ENCODE results near the gene WFIKKN2. TPM values are rescaled to one million over a fixed set of nuclear protein-coding genes. Genes with fewer than 3 reads are reported as not detected.

Gene WFIKKN2
- total and polyA plus RNA-seq, 10 of the 15 experiments (the other 5 are each of a cell fraction or from before 2014, with no cell fraction given): 0.06 TPM; not detected in 9

DNA sequence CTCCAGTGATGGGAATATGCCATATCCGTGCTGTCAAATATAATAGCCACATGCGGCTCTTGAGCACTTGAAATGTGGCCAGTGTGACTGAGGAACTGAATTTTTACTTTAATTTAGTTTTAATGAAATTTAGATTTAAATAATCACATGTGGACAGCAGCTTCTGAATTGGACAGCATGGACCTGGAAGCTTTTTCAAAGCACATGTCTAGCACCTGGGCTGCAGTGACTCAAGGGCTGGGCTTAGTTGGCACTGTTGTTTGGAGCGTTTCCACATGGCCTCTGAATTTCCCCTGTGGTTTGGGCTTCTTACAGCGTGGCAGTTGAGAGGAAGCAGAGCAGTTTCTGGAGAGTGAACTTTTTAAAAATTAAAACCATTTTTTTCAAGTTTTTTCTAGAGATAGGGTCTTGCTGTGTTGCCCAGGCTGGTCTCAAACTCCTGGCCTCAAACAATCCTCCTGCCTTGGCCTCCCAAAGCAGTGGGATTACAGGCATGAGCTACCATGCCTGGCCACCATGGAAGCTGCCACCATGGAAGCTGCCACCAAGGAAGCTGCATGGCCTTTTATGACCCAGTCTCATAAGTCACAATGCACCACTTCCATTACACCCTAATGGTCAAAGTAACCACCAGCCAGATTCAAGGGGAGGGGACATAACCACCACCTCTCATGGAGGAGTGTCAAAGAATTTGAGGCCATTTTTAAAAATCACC lies 37.5 kb downstream of the WFIKKN2 start:
- BruUV-seq (replicated peaks): no TSS peak
- FAIRE-seq: no peak

DNA sequence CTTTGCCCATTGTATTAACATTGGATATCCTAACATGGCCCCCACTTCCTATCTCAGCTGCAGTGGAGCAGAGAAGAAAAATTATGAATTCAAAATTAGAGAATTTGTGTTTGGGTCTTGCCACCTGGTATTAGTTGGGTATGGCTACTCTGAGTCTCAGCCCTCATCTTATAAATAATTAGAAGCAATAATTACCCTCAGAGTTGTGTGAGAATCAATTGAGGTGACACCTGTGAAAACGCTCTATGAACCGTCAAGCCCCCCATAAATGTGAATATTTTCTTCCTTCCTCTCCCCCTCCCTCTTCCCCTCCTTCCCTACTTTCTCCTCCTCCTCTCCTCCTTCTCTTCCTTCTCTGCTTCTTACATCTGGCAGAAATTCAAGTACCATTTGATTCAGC lies 39.7 kb downstream of the WFIKKN2 start:
- POLR2A ChIA-PET: interaction anchor here (0.6 kb wide), 1 partner anchor 171 kb away, joined by 10 read pairs; no protein-coding TSS in a partner anchor
- Histone ChIP-seq H3K27ac (ENCODE audit: control insufficient read depth, insufficient read depth) (no peak overlapping the region), H4K20me1 (ENCODE audit: control insufficient read depth, insufficient read depth) (no peaks in the 10 kb centered on the region), H3K4me2 (ENCODE audit: control insufficient read depth, insufficient read depth) (no peak overlapping the region), H3K79me2 (ENCODE audit: control insufficient read depth, insufficient read depth, low read length) (no peaks in the 10 kb centered on the region), H3K36me3 (ENCODE audit: control insufficient read depth in 2 of 2, insufficient read depth in 2 of 2, low read length in 1 of 2) (no peaks in the 10 kb centered on the region), H2AFZ (ENCODE audit: control insufficient read depth, low read depth, low read length) (no peak overlapping the region), H3K4me3 (no peak overlapping the region), H3K27me3 (replicated peaks in 1 of 2; ENCODE audit: control insufficient read depth in 2 of 2, insufficient read depth in 2 of 2, low read length in 1 of 2) (no peaks in the 10 kb centered on the region), H3K9ac (ENCODE audit: control insufficient read depth, insufficient read depth, low read length) (no peak overlapping the region), H3K4me1 (ENCODE audit: control insufficient read depth, insufficient read depth, low read length) (peaks cover 13% of the 10 kb centered on the region), H3K9me3 (replicated peaks; ENCODE audit: control insufficient read depth, insufficient read depth, low read length) (no peaks in the 10 kb centered on the region; the same call in 2 of the 3 replicates)
- CTCF ChIA-PET: no interaction called here
- FAIRE-seq (no peak), DNase-seq (ENCODE audit: low read depth, low spot score) (no peak), ATAC-seq (no peak)
- in situ Hi-C loops (cut with MboI): no loop called here
- intact Hi-C loops (cut with micrococcal nuclease; ENCODE audit: unreplicated experiment): no loop called here
- RAD21 ChIA-PET (ENCODE audit: unreplicated experiment): no interaction called here
- 75% methylated on average over 2 of the region's 2 CpGs for WGBS (ENCODE audit: insufficient coverage, insufficient replicate concordance, low lambda C conversion rate, missing lambda C conversion rate)
- SMC1A ChIA-PET (ENCODE audit: uncharacterized antibody, unreplicated experiment): interaction anchor here (1.2 to 1.5 kb wide), 2 partner anchors 14 to 21 kb away, joined by 3 to 5 read pairs; no protein-coding TSS in a partner anchor
- BruUV-seq (replicated peaks): no TSS peak
- TF ChIP-seq TCF3 (IDR thresholded peaks at IDR 0.05; ENCODE audit: borderline replicate concordance, insufficient read depth, low read depth, low read length): no peak
- TF ChIP-seq ZZZ3 (IDR thresholded peaks at IDR 0.05; ENCODE audit: control insufficient read depth, insufficient read length, low read depth): no peak
- TF ChIP-seq MEF2A (IDR thresholded peaks at IDR 0.05; ENCODE audit: insufficient read depth, low read depth, low read length): no peak
- TF ChIP-seq, protein P1, sequence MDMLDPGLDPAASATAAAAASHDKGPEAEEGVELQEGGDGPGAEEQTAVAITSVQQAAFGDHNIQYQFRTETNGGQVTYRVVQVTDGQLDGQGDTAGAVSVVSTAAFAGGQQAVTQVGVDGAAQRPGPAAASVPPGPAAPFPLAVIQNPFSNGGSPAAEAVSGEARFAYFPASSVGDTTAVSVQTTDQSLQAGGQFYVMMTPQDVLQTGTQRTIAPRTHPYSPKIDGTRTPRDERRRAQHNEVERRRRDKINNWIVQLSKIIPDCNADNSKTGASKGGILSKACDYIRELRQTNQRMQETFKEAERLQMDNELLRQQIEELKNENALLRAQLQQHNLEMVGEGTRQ (IDR thresholded peaks at IDR 0.05; ENCODE audit: borderline replicate concordance, low read depth, low read length): no peak
- TF ChIP-seq, protein P2, sequence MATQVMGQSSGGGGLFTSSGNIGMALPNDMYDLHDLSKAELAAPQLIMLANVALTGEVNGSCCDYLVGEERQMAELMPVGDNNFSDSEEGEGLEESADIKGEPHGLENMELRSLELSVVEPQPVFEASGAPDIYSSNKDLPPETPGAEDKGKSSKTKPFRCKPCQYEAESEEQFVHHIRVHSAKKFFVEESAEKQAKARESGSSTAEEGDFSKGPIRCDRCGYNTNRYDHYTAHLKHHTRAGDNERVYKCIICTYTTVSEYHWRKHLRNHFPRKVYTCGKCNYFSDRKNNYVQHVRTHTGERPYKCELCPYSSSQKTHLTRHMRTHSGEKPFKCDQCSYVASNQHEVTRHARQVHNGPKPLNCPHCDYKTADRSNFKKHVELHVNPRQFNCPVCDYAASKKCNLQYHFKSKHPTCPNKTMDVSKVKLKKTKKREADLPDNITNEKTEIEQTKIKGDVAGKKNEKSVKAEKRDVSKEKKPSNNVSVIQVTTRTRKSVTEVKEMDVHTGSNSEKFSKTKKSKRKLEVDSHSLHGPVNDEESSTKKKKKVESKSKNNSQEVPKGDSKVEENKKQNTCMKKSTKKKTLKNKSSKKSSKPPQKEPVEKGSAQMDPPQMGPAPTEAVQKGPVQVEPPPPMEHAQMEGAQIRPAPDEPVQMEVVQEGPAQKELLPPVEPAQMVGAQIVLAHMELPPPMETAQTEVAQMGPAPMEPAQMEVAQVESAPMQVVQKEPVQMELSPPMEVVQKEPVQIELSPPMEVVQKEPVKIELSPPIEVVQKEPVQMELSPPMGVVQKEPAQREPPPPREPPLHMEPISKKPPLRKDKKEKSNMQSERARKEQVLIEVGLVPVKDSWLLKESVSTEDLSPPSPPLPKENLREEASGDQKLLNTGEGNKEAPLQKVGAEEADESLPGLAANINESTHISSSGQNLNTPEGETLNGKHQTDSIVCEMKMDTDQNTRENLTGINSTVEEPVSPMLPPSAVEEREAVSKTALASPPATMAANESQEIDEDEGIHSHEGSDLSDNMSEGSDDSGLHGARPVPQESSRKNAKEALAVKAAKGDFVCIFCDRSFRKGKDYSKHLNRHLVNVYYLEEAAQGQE (IDR thresholded peaks at IDR 0.05; ENCODE audit: low read depth, low read length): no peak
- TF ChIP-seq, protein P3, sequence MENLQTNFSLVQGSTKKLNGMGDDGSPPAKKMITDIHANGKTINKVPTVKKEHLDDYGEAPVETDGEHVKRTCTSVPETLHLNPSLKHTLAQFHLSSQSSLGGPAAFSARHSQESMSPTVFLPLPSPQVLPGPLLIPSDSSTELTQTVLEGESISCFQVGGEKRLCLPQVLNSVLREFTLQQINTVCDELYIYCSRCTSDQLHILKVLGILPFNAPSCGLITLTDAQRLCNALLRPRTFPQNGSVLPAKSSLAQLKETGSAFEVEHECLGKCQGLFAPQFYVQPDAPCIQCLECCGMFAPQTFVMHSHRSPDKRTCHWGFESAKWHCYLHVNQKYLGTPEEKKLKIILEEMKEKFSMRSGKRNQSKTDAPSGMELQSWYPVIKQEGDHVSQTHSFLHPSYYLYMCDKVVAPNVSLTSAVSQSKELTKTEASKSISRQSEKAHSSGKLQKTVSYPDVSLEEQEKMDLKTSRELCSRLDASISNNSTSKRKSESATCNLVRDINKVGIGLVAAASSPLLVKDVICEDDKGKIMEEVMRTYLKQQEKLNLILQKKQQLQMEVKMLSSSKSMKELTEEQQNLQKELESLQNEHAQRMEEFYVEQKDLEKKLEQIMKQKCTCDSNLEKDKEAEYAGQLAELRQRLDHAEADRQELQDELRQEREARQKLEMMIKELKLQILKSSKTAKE (IDR thresholded peaks at IDR 0.05; ENCODE audit: low read depth, poor library complexity, severe bottlenecking): no peak
- TF ChIP-seq MYB (IDR thresholded peaks at IDR 0.05; ENCODE audit: borderline replicate concordance, low read depth, low read length): no peak

More for the DNA sequence above, 37.5 kb downstream of the WFIKKN2 start:
- ATAC-seq: peak; percentile 72
- peaks cover 13% of the 10 kb centered on the region for H3K4me1 ChIP-seq (ENCODE audit: control insufficient read depth, insufficient read depth, low read length)
- no peak overlapping the region for H3K27ac ChIP-seq (ENCODE audit: control insufficient read depth, insufficient read depth)
- ChIA-PET RAD21 (ENCODE audit: unreplicated experiment) (interaction anchor here (0.8 kb wide), 1 partner anchor 20 kb away, joined by 4 read pairs; no protein-coding TSS in a partner anchor), CTCF (interaction anchor here (0.7 to 2.8 kb wide), 4 partner anchors 12 to 84 kb away, joined by 3 to 11 read pairs (median 4); no protein-coding TSS in a partner anchor), SMC1A (ENCODE audit: uncharacterized antibody, unreplicated experiment) (interaction anchor here (0.7 to 2.2 kb wide), 4 partner anchors 8 to 20 kb away, joined by 3 to 8 read pairs (median 5); no protein-coding TSS in a partner anchor), POLR2A (no interaction called here)
- TF ChIP-seq SMARCA5 (IDR thresholded peaks at IDR 0.05) (peak; percentile 51; the same call in 1 of the 2 replicates), JUND (IDR thresholded peaks at IDR 0.05; ENCODE audit: low read depth, low read length) (no peak), ZNF217 (IDR thresholded peaks at IDR 0.05) (no peak), RUNX3 (IDR thresholded peaks at IDR 0.05; ENCODE audit: low read length) (peak; percentile 57)
- 52% methylated on average over 4 of the region's 4 CpGs for WGBS (ENCODE audit: insufficient coverage, insufficient replicate concordance, low lambda C conversion rate, missing lambda C conversion rate)
- no peak overlapping the region; the same call in 1 of the 2 replicates for H2AFZ ChIP-seq (ENCODE audit: control insufficient read depth, low read depth, low read length)
- H3K36me3 ChIP-seq (ENCODE audit: control insufficient read depth in 2 of 2, insufficient read depth in 2 of 2, low read length in 1 of 2): no peaks in the 10 kb centered on the region
- H3K79me2 ChIP-seq (ENCODE audit: control insufficient read depth, insufficient read depth, low read length): peaks cover 6% of the 10 kb centered on the region
- DNase-seq (ENCODE audit: low read depth, low spot score): no peak
- no peaks in the 10 kb centered on the region for H4K20me1 ChIP-seq (ENCODE audit: control insufficient read depth, insufficient read depth)
- in situ Hi-C loops (cut with MboI) (no loop called here), intact Hi-C loops (cut with micrococcal nuclease; ENCODE audit: unreplicated experiment) (no loop called here)
- H3K4me2 ChIP-seq (ENCODE audit: control insufficient read depth, insufficient read depth): no peak overlapping the region
- H3K9ac ChIP-seq (ENCODE audit: control insufficient read depth, insufficient read depth, low read length): no peak overlapping the region
- no peaks in the 10 kb centered on the region for H3K9me3 ChIP-seq (replicated peaks; ENCODE audit: control insufficient read depth, insufficient read depth, low read length)
- no peaks in the 10 kb centered on the region for H3K27me3 ChIP-seq (replicated peaks in 1 of 2; ENCODE audit: control insufficient read depth in 2 of 2, insufficient read depth in 2 of 2, low read length in 1 of 2)
- no peak overlapping the region for H3K4me3 ChIP-seq

Measured in GM12878 (cell line).